ENCODE data around the gene WDR49.

GRCh38 chr3:167609156-167609555, 44.6 kb downstream of the WDR49 start:
- TF ChIP-seq CTCF (IDR thresholded peaks at IDR 0.05) (no peak), POLR2A (IDR thresholded peaks at IDR 0.05) (no peak)

Measured in heart left ventricle (tissue), 13 donors.